GM12878 (cell line): ENCODE results near the gene GUCY1B1.

Source experiments
- CBX5 ChIP-seq: sonication (generic); IDR thresholded peaks from 2 replicates; pipeline ENCODE4 v1.6.1; 2016; ENCODE audit warnings: low read depth, moderate library complexity, mild to moderate bottlenecking, inconsistent platforms
- CREM ChIP-seq: IDR thresholded peaks from 2 replicates; pipeline ENCODE4 v1.6.1; 2014; ENCODE audit warnings: antibody characterized with exemption, low read depth
- IRF3 ChIP-seq: fragments of 450-650 bp; IDR thresholded peaks from 2 replicates; pipeline ENCODE4 v1.6.1; 2014; ENCODE audit warnings: mild to moderate bottlenecking
- MAX ChIP-seq: IDR thresholded peaks from 2 replicates; pipeline ENCODE4 v1.6.1; 2012; ENCODE audit warnings: low read depth, low read length, improper control_type of control experiment
- MTA3 ChIP-seq: IDR thresholded peaks from 2 replicates; pipeline ENCODE4 v1.6.1; 2012; ENCODE audit warnings: low read length, inconsistent platforms, borderline replicate concordance
- NFYB ChIP-seq: IDR thresholded peaks from 2 replicates; pipeline ENCODE4 v1.6.1; 2011; ENCODE audit warnings: low read depth, mild to moderate bottlenecking, low read length, improper control_type of control experiment, moderate library complexity; ENCODE audit not compliant: insufficient read depth
- POLR2A ChIP-seq: IDR thresholded peaks from 2 replicates; pipeline ENCODE4 v1.6.1; 2011; ENCODE audit warnings: low read depth, mild to moderate bottlenecking, low read length
- SMC3 ChIP-seq: IDR thresholded peaks from 2 replicates; pipeline ENCODE4 v1.6.1; 2011; ENCODE audit warnings: low read length, improper control_type of control experiment, borderline replicate concordance
- ZNF274 ChIP-seq: IDR thresholded peaks from one replicate; pipeline ENCODE4 v1.8.0; 2011; ENCODE audit not compliant: insufficient read length, insufficient read depth
- ZZZ3 ChIP-seq: IDR thresholded peaks from 2 replicates; pipeline ENCODE4 v1.6.1; 2011; ENCODE audit warnings: low read depth; ENCODE audit not compliant: control insufficient read depth, insufficient read length

GRCh38 chr4:155780775-155781174, 22.0 kb downstream of the GUCY1B1 start:
- TF ChIP-seq CBX5: no peak
- TF ChIP-seq MTA3: no peak
- TF ChIP-seq POLR2A: no peak
- TF ChIP-seq CREM: no peak
- TF ChIP-seq ZNF274: no peak
- no peak for TF ChIP-seq IRF3
- TF ChIP-seq ZZZ3: no peak
- no peak for TF ChIP-seq MAX
- TF ChIP-seq SMC3: no peak
- TF ChIP-seq NFYB: no peak
